ENCODE data around the gene ASPN.

ASPN gene

GRCh38 chr9:92506184-92506857 lies 24.0 kb upstream of the ASPN start:
- DNase-seq, result peak in 3 of 58 donors; percentile 6 to 31 (median 10)

- DNase-seq, result no peak
These were observed 22.6 kb upstream of the ASPN start for GRCh38 chr9:92504881-92505280.

GRCh38 chr9:92503156-92503555 lies 20.9 kb upstream of the ASPN start:
- no peak for DNase-seq

GRCh38 chr9:92501671-92502393 lies 19.5 kb upstream of the ASPN start:
- no peak for DNase-seq

GRCh38 chr9:92500725-92501124 lies 18.4 kb upstream of the ASPN start:
- DNase-seq, result no peak

GRCh38 chr9:92499701-92500100 lies 17.4 kb upstream of the ASPN start:
- DNase-seq, result no peak

- no peak for DNase-seq
These were observed 14.3 kb upstream of the ASPN start for GRCh38 chr9:92496396-92497176.

GRCh38 chr9:92494856-92495255 lies 12.6 kb upstream of the ASPN start:
- no peak for DNase-seq

- no peak for DNase-seq
These were observed 11.6 kb upstream of the ASPN start for GRCh38 chr9:92493749-92494387.

GRCh38 chr9:92492781-92493401 lies 10.6 kb upstream of the ASPN start:
- DNase-seq, result no peak

GRCh38 chr9:92488681-92489550 lies 6.6 kb upstream of the ASPN start:
- DNase-seq, result no peak

- no peak for DNase-seq
These were observed 4.1 kb upstream of the ASPN start for GRCh38 chr9:92486371-92486770.

GRCh38 chr9:92484563-92484962 lies 2.3 kb upstream of the ASPN start:
- DNase-seq, result no peak

- DNase-seq, result no peak
These were observed 1.6 kb upstream of the ASPN start for GRCh38 chr9:92483627-92484545.

- no peak for DNase-seq
These were observed 499 bp upstream of the ASPN start for GRCh38 chr9:92482805-92483204.

GRCh38 chr9:92480986-92481633 lies 1.2 kb downstream of the ASPN start:
- peak in 3 of 58 donors; percentile 3 to 14 (median 7) for DNase-seq

GRCh38 chr9:92480291-92480771 lies 2.0 kb downstream of the ASPN start:
- DNase-seq, result no peak

- no peak for DNase-seq
These were observed 3.0 kb downstream of the ASPN start for GRCh38 chr9:92479346-92479745.
